SK-N-SH (cell line): Measurements from ENCODE around the gene STK4.

Experiments used
- CTCF ChIP-seq: fragments of 200-600 bp; sonication (generic); IDR thresholded peaks from 2 replicates; pipeline ENCODE4 v1.6.1; 2017; ENCODE audit warnings: antibody characterized with exemption, mild to moderate bottlenecking, moderate library complexity
- ELF1 ChIP-seq: IDR thresholded peaks from 2 replicates; pipeline ENCODE4 v1.4.0; 2012
- EP300 ChIP-seq, 2 experiments: IDR thresholded peaks; 2 replicates each; pipeline versions ENCODE4 v1.4.0 to v1.6.1; 2012; ENCODE audit warnings: borderline replicate concordance in 1 of 2, low read depth in 1 of 2, low read length in 1 of 2
- EZH2phosphoT487 ChIP-seq: fragments of 200-600 bp; sonication (generic); IDR thresholded peaks from 2 replicates; pipeline ENCODE4 v1.6.1; 2017; ENCODE audit warnings: low read depth, mixed run types, mild to moderate bottlenecking, antibody characterized with exemption, moderate library complexity, borderline replicate concordance
- FOXM1 ChIP-seq: IDR thresholded peaks from 2 replicates; pipeline ENCODE4 v1.4.0; 2012; ENCODE audit warnings: low read depth, mild to moderate bottlenecking
- GABPA ChIP-seq: IDR thresholded peaks from 2 replicates; pipeline ENCODE4 v1.4.0; 2012; ENCODE audit warnings: low read depth, mild to moderate bottlenecking
- MXI1 ChIP-seq: IDR thresholded peaks from 2 replicates; pipeline ENCODE4 v1.6.1; 2012; ENCODE audit warnings: mild to moderate bottlenecking, low read depth, low read length, improper control_type of control experiment
- POLR2AphosphoS5 ChIP-seq: IDR thresholded peaks from 2 replicates; pipeline ENCODE4 v1.6.1; 2012; ENCODE audit warnings: low read depth, low read length
- REST ChIP-seq: IDR thresholded peaks from 2 replicates; pipeline ENCODE4 v1.6.1; 2012; ENCODE audit warnings: mild to moderate bottlenecking, low read depth, low read length, moderate library complexity
- RFX5 ChIP-seq: IDR thresholded peaks from 2 replicates; pipeline ENCODE4 v1.6.1; 2012; ENCODE audit warnings: mild to moderate bottlenecking, improper control_type of control experiment, low read length
- SIN3A ChIP-seq: IDR thresholded peaks from 2 replicates; pipeline ENCODE4 v1.6.1; 2012; ENCODE audit warnings: low read depth, mild to moderate bottlenecking, low read length, moderate library complexity, borderline replicate concordance
- TCF12 ChIP-seq: IDR thresholded peaks from 2 replicates; pipeline ENCODE4 v1.4.0; 2012
- USF2 ChIP-seq: fragments of 150-350 bp; IDR thresholded peaks from 2 replicates; pipeline ENCODE4 v1.6.1; 2017; ENCODE audit warnings: antibody characterized with exemption, low read length, low read depth, borderline replicate concordance
- YY1 ChIP-seq: IDR thresholded peaks from 2 replicates; pipeline ENCODE4 v1.4.0; 2012; ENCODE audit warnings: low read depth, mild to moderate bottlenecking

- TF ChIP-seq CTCF, result no peak
- TF ChIP-seq ELF1, result no peak
- TF ChIP-seq REST, result no peak
- TF ChIP-seq USF2, result no peak
- TF ChIP-seq EP300 (IDR thresholded peaks at IDR 0.05; ENCODE audit: borderline replicate concordance in 1 of 2, low read depth in 1 of 2, low read length in 1 of 2), result no peak
- TF ChIP-seq POLR2AphosphoS5, result no peak
- TF ChIP-seq MXI1, result no peak
- TF ChIP-seq RFX5, result no peak
- TF ChIP-seq EZH2phosphoT487, result no peak
- no peak for TF ChIP-seq FOXM1
- TF ChIP-seq YY1, result no peak
- no peak for TF ChIP-seq SIN3A
- TF ChIP-seq TCF12, result no peak
- no peak for TF ChIP-seq GABPA
These were observed 8.0 kb upstream of the STK4 start for GRCh38 chr20:44958276-44958675.
